Muscle layer of duodenum (tissue), 2 donors: ENCODE results near the gene MALSU1.

Experiments
- H3K27ac ChIP-seq: one replicate; pipeline ENCODE4 v1.7.0; 2013; ENCODE audit warnings: mild to moderate bottlenecking, low read length
- H3K27me3 ChIP-seq: one replicate; pipeline ENCODE4 v1.7.0; 2013; ENCODE audit warnings: low read depth, mild to moderate bottlenecking, control low read depth, low read length
- H3K36me3 ChIP-seq, 2 donors: one replicate each; pipeline ENCODE4 v1.7.0; 2013; ENCODE audit warnings: low read length in 2 of 2, control low read depth in 1 of 2, mild to moderate bottlenecking in 1 of 2; ENCODE audit not compliant: insufficient read depth in 2 of 2, control insufficient read depth in 1 of 2
- H3K4me1 ChIP-seq, 2 donors: one replicate each; pipeline ENCODE4 v1.7.0; 2013; ENCODE audit warnings: low read length in 2 of 2, mild to moderate bottlenecking in 2 of 2, control low read depth in 1 of 2, moderate library complexity in 1 of 2; ENCODE audit not compliant: insufficient read depth in 2 of 2, control insufficient read depth in 1 of 2
- H3K4me3 ChIP-seq, 2 donors: one replicate each; pipeline ENCODE4 v1.7.0; 2013; ENCODE audit warnings: low read length in 2 of 2, low read depth in 1 of 2, mild to moderate bottlenecking in 1 of 2
- H3K9me3 ChIP-seq, 2 donors: one replicate each; pipeline ENCODE4 v1.7.0; 2013; ENCODE audit warnings: low read length in 2 of 2, control low read depth in 1 of 2, mild to moderate bottlenecking in 1 of 2; ENCODE audit not compliant: control insufficient read depth in 1 of 2
- donor health status: healthy.

MALSU1 gene

GRCh38 chr7:23272275-23272674 lies 26.9 kb upstream of the MALSU1 start:
- Histone ChIP-seq H3K4me1 (no peaks in the 10 kb centered on the region), H3K27me3 (no peaks in the 10 kb centered on the region), H3K27ac (no peak overlapping the region), H3K4me3 (no peak overlapping the region), H3K9me3 (no peaks in the 10 kb centered on the region), H3K36me3 (no peaks in the 10 kb centered on the region)

GRCh38 chr7:23273141-23273599 lies 26.0 kb upstream of the MALSU1 start:
- no peaks in the 10 kb centered on the region for H3K4me1 ChIP-seq
- H3K27me3 ChIP-seq: no peaks in the 10 kb centered on the region
- H3K4me3 ChIP-seq: peak overlapping the region in 1 of 2 donors; percentile 26
- H3K9me3 ChIP-seq: no peaks in the 10 kb centered on the region
- H3K36me3 ChIP-seq: no peaks in the 10 kb centered on the region
- no peak overlapping the region for H3K27ac ChIP-seq

GRCh38 chr7:23275912-23276311 lies 23.2 kb upstream of the MALSU1 start:
- H3K27me3 ChIP-seq: no peaks in the 10 kb centered on the region
- no peak overlapping the region for H3K4me3 ChIP-seq
- H3K9me3 ChIP-seq: no peaks in the 10 kb centered on the region
- H3K27ac ChIP-seq: no peak overlapping the region
- no peaks in the 10 kb centered on the region for H3K4me1 ChIP-seq
- H3K36me3 ChIP-seq: no peaks in the 10 kb centered on the region

- no peak overlapping the region for H3K4me3 ChIP-seq
- no peaks in the 10 kb centered on the region for H3K27me3 ChIP-seq
- H3K9me3 ChIP-seq: no peaks in the 10 kb centered on the region
- H3K4me1 ChIP-seq: no peaks in the 10 kb centered on the region
- H3K36me3 ChIP-seq: no peaks in the 10 kb centered on the region
- H3K27ac ChIP-seq: no peak overlapping the region
Observed at GRCh38 chr7:23276376-23276775, 22.8 kb upstream of the MALSU1 start.

GRCh38 chr7:23276947-23277346 lies 22.2 kb upstream of the MALSU1 start:
- H3K36me3 ChIP-seq: no peaks in the 10 kb centered on the region
- no peak overlapping the region for H3K4me3 ChIP-seq
- H3K9me3 ChIP-seq: no peaks in the 10 kb centered on the region
- H3K4me1 ChIP-seq: no peaks in the 10 kb centered on the region
- H3K27ac ChIP-seq: no peak overlapping the region
- H3K27me3 ChIP-seq: no peaks in the 10 kb centered on the region

- no peaks in the 10 kb centered on the region for H3K27me3 ChIP-seq
- H3K36me3 ChIP-seq: no peaks in the 10 kb centered on the region
- no peak overlapping the region for H3K27ac ChIP-seq
- H3K4me1 ChIP-seq: no peaks in the 10 kb centered on the region
- H3K9me3 ChIP-seq: no peaks in the 10 kb centered on the region
- no peak overlapping the region for H3K4me3 ChIP-seq
Observed at GRCh38 chr7:23277359-23277989, 21.7 kb upstream of the MALSU1 start.

GRCh38 chr7:23279819-23280525 lies 19.2 kb upstream of the MALSU1 start:
- H3K4me3 ChIP-seq: no peak overlapping the region
- H3K27me3 ChIP-seq: no peaks in the 10 kb centered on the region
- no peak overlapping the region for H3K27ac ChIP-seq
- no peaks in the 10 kb centered on the region for H3K36me3 ChIP-seq
- no peaks in the 10 kb centered on the region for H3K4me1 ChIP-seq
- H3K9me3 ChIP-seq: no peaks in the 10 kb centered on the region

- H3K27me3 ChIP-seq: no peaks in the 10 kb centered on the region
Observed at GRCh38 chr7:23283086-23283485, 16.1 kb upstream of the MALSU1 start.

GRCh38 chr7:23284871-23285270 lies 14.3 kb upstream of the MALSU1 start:
- no peaks in the 10 kb centered on the region for H3K27me3 ChIP-seq
- no peaks in the 10 kb centered on the region for H3K9me3 ChIP-seq
- H3K4me1 ChIP-seq: no peaks in the 10 kb centered on the region
- H3K36me3 ChIP-seq: no peaks in the 10 kb centered on the region
- no peak overlapping the region for H3K4me3 ChIP-seq
- no peak overlapping the region for H3K27ac ChIP-seq

More at GRCh38 chr7:23283086-23283485, 16.1 kb upstream of the MALSU1 start:
- Histone ChIP-seq H3K36me3 (no peaks in the 10 kb centered on the region), H3K27ac (no peak overlapping the region), H3K9me3 (no peaks in the 10 kb centered on the region), H3K4me1 (no peaks in the 10 kb centered on the region), H3K4me3 (no peak overlapping the region)

- Histone ChIP-seq H3K36me3 (no peaks in the 10 kb centered on the region), H3K4me1 (no peaks in the 10 kb centered on the region), H3K9me3 (no peaks in the 10 kb centered on the region), H3K4me3 (no peak overlapping the region), H3K27ac (no peak overlapping the region), H3K27me3 (no peaks in the 10 kb centered on the region)
Observed at GRCh38 chr7:23285657-23286646, 13.2 kb upstream of the MALSU1 start.

GRCh38 chr7:23287612-23288011 lies 11.5 kb upstream of the MALSU1 start:
- no peak overlapping the region for H3K4me3 ChIP-seq
- H3K27me3 ChIP-seq: no peaks in the 10 kb centered on the region
- H3K9me3 ChIP-seq: no peaks in the 10 kb centered on the region
- no peaks in the 10 kb centered on the region for H3K4me1 ChIP-seq
- no peaks in the 10 kb centered on the region for H3K36me3 ChIP-seq
- no peak overlapping the region for H3K27ac ChIP-seq
